ENCODE results near the gene MARVELD1.
"Not testable (repeated sequence)": the region's sequence is repeated elsewhere in the genome, so short reads cannot be mapped to it uniquely, and the experiment has no call there.

The MARVELD1 gene

DNA sequence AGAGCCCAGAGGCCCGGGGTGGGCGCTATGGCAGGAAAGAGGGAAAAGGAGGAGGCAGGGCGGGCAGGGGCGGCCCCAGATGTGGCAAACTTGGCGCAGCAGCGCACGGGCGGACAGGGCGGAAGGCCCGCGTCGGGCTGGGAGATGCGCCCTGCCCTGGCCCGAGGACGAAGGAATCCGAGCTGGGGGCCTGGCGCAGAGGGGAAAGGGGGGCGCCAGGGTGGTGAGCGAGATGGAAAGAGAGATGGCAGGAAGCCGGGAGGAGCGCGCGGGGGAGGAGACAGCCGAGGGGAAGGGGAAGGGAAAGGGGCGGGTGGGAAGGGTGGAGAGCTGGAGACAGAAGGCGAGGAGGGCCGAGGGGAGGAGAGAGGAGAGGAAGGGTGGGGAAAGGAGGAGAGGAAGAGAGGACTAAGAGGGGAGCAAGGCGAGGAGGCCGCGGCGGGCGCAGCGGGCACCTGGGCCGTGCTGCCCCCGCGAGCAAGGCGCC lies at the start of gene MARVELD1:
Gene MARVELD1 (plus strand): TSS at position 392 of the 487 bp plus-strand sequence. CDS start 147 bp downstream, outside the sequence.
- no peak for DNase-seq (ENCODE audit: low spot score)

DNA sequence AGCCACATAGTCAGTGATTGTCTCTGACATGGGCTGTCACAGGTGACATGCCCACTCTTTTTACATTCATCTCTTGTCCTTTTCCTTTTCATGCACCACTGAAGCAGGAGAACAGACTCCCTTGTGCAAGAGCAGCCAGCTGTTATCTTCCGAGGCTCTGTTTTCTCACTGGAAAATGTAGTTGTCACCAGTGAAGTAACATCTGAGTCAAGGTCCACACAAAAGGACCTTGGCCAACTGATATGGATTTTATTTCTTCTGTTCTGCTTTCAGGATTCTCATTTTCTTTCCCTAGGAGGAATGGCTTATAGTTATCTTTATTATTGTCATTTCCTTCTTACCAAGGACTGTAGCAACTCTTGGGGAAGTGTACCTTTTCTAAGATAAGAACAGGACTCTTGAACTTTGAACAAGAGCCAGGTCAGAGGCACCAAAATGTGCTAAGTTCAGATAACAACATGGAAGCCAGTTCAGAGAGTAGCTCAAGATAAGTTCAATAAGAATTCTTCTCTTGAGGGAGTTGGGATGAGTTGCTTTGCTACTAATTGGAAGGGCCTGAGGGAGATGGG lies 49.2 kb upstream of the MARVELD1 start:
- DNase-seq (ENCODE audit: low spot score), result no peak

DNA sequence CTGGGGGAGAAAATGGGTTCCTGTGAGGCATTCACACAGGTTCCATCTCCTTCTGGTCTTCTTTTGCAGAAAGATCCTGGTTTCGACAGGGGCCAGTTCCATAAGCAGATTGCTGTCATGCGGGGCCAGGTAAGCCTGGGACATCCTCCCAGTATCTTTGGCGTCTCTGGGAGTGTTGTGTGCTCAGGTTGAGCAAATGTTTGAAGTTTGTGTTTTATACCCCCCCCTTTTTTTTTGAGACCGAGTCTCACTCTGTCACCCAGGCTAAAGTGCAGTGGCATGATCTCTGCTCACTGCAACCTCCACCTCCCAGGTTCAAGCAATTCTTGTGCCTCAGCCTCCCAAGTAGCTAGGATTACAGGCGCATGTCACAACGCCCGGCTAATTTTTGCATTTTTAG lies 46.5 kb upstream of the MARVELD1 start:
- no peak for DNase-seq (ENCODE audit: low spot score)

DNA sequence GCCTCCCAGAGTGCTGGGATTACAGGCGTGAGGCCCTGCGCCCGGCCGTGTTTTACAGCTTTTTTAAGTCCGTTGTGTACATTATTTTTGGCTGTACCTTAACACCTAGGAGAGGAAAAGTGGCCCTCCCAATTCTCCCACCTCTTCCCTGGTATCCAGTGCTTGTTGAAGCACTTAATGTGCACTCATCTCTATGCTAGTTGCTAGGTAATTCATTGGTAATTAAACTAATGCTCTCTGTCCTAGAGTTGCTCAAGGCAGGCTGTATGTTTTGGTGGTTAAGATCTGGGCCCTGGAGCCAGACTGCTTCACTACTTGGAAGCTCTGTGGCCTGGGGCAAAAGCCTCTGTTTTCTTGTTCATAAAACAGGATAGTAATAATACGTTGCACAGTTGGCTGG lies 46.1 kb upstream of the MARVELD1 start:
- no peak for DNase-seq (ENCODE audit: low spot score)

DNA sequence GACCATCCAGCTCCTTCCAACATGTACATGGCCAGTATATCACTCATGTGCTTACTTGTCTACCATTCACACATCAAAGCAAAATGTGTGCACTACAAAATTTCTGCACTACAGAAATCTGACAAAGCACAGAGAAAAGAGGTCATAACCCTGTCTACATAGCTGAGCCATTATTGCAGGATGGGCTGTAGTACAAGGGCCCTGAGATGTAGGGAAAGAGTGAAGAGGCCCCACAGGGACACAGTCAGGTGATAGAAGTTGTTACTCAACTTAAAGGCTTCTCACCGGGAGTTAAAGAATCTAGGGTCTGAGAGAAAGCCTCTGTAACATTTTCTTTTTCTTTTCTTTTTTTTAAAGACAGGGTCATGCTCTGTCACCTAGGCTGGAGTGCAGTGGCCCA lies 44.0 kb upstream of the MARVELD1 start:
- no peak for DNase-seq (ENCODE audit: low spot score)

DNA sequence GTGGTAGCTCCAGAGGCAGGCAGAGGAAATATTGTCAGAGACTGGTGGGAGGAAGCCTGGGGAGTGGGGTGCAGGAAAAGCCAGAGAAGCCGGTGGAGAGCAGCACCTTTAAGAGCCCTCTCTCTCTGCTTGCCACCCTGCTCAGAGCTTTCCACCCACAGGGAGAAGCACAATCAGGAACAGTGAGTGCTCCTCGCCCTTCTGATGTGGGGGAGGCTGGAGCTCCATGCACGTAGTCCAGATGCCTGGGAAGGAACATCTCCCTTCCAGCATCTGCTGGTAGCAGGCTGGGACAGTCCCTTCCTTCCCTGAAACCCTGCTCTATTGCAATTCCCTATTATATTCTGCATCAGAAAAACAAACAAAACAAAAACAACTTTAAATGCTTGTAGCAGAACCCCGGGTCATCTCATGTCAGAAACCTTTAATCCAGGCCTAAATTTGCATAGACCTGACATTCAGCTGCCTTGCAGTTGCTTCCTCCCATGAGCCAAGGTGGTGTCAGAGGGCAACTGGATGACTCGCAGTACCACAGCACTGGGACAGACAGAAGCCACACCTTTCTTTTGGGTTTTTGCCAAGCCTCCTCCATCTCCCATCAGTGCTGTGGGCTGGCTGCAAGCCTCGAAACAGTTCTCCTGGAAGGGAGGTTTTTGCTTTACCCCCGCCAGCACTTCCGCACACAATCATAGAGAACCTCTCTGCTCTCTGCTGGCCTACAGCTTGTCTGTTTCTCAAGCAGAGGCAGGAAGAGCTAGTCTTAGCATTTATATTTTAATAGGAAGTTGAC lies 39.6 kb upstream of the MARVELD1 start:
- DNase-seq (ENCODE audit: low spot score), result peak; percentile 18

DNA sequence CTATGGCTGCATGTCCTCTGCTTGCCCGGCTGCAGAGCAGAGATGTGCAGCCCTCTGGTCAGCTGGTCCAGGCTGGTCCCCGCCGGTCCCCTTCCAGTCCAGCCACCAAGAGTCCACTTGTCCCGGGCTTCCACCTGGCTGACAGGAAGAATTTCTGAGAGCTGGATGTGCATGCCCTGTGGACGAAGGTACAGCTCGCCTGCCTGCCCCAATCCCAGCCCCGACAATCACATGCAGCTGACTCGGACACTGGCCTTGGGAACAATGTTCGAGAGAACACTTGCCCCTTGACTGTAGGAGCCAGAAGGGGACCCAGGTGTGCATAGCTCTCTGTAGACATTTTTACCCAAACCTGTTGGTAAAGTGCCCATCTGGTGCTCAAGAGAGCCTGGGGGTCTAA lies 38.3 kb upstream of the MARVELD1 start:
- no peak for DNase-seq (ENCODE audit: low spot score)

DNA sequence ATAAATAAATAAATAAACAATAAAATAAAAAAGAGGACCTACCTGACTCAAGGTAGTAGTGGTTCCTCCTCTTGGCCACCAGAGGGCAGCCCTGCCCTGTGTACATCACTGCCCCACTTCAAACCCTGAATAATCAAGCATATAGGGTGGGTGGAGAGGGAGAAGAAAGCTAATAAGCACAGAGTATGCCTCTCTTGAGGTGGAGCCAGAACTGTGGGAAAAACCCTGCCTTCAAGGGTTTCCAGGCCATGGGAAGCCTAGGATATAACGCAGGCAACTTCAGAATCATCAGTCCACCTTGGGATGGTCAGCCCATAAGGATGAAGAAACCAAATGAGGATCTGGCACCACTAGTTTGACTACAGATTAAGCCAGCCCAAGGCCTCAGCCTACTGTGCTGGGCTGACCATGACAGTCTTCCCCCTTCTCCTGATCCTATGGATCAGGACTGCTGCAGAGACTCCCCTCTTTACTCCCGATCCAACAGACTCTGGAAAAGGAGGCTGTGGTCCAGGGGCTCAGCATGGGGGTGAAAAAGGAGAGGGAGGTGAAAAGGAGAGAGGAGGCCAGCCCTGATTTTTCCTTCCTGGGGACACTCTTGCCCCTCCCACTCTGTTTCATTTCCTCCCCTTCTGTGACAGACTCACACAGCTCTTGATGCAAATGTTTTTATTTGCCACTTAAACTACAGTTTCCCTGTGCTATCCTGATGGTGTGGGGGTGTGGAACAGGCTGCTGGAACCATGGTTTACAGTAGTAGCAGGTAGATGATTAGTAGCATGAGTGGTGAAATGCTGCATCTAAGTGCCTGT lies 36.6 kb upstream of the MARVELD1 start:
- peak; percentile 38 for DNase-seq (ENCODE audit: low spot score)

DNA sequence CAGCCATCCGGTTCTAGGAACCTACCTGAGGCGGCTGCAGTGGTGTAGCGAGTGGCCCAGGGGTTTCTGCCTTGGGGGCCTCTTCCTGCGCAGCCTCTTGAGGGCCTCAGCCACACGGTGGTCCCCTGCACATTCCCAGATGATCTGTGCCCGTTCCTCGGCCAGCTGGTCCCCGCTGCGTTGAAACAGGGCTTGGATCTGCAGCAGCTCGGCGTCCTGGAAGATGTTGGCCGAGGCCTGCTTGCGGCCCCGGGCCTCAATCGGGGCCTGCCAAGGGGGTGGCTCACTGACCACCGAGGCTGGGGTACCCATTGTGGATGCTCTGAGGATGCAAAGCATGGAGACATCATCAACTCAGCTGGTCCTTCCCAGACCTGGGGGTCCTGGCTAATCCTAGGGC lies 33.9 kb upstream of the MARVELD1 start:
- no peak for DNase-seq (ENCODE audit: low spot score)

DNA sequence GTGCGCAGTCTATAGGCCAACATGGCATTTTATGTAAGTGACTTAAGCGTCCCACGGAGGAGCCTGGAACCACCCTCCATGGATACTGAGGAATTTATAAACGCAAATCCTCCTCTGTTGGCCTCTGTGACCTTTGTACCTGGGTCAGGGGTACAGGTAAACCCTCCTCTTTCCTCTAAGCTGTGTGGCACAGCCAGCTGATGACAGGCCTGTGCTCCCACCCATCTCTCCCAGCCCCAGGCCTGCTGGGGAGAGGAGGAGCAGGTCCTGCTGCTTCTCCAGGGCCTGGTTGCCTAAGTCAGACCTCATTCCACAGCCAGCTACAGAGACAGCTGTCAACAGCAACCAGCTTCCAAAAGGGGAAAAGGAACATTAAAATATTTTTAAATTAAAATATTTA lies 31.5 kb upstream of the MARVELD1 start:
- DNase-seq (ENCODE audit: low spot score), result no peak

DNA sequence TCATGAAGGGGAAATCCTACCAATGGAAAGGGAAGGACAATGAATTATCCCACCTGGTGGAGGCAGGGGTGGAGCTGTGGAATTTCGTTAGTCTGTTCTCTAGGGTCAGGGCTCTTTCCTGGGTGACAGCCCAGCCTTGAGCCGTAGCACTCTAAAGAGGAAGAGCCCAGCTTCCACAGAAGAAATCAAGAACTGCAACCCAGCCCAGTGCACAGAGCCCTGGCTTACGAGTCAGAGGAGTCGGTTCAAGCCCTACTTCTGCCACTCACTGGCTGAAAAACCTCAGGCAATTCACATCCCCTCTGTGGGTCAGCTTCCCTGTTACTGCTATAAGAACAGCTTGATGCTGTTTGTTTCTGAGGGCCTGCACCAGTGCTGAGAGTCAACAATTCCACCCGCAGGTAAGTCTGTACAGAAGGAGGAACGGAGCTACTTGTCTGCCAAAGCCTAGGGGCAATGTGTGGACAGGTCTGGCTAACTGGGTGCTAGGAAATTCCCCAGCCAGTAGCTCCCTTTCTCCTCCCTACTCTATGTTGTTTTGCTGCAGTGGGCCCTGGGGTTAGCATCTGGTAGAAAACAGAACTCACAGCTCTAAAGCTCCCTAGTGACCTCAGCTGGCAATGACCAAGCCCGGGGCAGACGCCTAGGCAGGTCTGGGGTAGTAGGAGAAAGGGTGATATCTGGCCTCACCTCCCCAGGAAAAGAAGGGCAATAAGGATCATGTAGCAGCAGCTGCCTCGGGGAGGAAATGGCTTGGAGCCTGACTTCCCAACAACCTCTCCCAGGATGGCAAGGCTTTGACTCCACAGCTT lies 29.8 kb upstream of the MARVELD1 start:
- DNase-seq (ENCODE audit: low spot score), result no peak

DNA sequence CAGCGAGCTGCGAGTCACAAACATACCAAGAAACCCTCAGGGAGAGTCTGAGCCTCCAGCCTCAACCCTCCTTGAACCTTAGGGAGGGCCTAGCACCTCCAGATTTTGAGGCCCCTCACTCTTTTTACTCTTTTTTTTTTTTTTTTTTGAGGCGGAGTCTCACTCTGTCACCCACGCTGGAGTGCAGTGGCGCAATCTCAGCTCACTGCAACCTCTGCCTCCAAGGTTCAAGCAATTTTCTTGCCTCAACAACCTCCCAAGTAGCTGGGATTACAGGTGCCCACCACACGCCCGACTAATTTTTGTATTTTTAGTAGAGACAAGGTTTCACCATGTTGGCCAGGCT lies 29.2 kb upstream of the MARVELD1 start:
- DNase-seq (ENCODE audit: low spot score), result not testable (repeated sequence)

DNA sequence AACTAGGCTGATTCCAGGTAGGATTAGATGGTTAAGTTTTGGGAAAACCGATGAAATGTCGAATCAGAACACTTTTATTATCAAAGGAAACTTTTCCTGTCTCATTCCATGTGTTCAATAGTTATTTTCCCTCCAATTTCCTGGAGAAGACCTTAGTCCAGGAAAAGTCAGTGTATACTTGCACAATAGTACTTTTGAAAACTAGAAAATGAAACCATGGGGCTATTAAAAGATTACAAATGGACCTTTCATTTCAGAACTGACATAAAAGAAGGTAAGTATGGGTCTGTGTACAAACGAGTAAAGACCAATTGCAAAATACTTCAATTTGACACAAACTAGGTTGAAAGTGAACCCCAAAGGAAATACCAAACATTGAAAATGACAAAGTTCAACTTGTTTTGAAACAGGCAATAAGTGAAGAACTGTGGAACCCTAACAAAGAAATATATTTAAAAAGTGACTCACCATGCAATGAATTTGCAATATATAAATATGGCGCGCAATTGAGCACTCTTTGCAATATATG lies 28.6 kb upstream of the MARVELD1 start:
- no peak for DNase-seq (ENCODE audit: low spot score)

DNA sequence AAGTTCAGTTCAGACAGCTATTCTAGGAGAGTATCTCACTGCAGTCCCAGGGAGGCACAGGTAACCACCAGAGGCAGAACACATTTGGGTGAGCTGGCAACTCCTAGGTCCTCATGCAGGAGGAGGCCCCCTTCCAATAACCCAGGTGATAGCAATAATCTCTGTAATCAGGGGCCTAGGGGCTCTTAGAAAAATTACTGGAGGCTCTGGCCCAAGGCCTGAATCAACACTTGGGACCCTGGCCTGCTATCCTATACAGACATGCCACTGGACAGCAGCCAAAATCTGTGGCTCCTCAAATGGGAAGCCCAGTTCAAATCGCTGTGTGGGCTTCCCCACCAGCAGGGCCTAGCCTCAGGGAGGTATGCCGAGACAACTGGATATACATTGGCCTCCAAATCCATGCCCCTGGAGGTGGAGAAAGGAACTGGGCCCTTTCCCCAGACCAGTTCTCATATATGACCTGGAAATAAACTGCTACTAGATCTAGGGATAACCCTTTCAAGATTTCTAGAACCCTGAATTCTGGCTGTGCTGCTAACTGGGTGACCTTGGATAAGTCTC lies 28.1 kb upstream of the MARVELD1 start:
- DNase-seq (ENCODE audit: low spot score), result no peak

DNA sequence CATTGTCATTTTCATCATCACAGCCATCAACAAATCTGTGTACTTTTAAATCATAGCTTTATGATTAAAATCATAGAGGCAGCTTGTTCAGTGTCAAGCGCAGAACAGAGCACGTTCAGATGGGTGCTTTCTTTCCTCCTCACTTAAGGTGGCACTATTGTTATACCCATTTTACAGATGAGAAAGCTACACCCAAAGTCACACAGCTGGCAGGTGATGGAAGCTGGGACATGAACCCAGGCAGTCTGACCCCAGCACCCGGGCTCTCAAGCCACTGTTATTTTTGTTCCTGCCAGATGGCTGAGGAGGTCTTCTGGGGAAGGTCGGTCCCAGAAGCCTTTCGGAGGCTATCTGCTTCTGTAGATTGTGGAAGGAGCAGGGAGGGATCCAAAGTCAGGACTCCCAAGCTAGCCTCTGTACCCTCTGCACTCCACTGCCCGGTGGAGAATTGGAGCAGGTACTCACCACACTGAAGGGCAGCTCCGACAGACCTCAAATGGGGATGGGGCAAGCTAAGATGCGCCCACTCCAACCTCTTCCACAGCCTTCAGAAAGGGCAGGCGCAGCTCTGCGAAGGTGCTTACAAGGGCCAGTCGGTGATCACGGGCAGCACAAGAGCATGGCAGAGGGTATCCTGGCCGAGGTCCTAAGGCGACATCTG lies 27.1 kb upstream of the MARVELD1 start:
- DNase-seq (ENCODE audit: low spot score), result peak; percentile 33

DNA sequence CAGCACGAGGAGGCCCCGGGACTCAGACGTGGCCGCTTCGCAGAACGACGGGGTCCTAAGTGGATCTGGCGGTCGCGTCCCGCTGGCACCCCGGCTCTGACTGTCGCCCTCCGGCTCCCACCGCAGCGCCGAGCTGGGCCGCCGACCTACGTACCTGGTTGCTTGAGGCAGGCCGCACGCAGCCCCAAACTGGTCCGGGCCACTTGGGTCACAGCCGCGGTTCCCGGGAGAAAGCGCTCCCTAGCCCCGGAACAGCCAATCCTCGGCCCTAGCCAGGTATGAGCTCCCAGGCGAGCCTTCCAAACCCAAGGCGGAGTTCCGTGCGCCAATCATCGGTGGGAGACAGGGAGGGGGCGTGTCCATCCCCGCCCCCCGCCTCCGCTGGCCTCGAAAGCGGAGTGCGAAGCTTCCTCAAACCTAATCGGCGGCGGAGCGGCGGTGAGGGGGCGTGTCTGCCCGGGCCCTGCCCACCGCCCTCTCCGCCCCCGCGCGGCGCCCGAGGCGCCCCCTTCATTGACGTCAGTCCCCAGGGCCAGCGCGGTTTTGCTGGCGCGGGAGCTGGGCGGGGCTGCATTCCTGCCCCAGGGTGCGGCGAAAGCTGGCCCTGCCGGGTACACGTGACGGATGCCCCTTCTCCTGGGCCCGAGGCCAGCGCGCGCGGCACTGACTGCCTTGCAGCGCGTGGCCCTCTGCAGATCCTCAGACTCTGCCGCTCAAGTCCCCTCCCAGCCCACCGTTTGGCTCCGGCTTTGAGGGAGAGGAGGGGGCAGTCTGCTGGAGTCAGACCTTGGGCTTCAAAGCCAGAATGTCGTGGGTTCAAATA lies 26.4 kb upstream of the MARVELD1 start, which contains the start of gene AVPI1:
Gene AVPI1 (minus strand): TSS at position 280 of the 823 bp plus-strand sequence. CDS start 7,336 bp downstream, outside the sequence.
- peak; percentile 92 for DNase-seq (ENCODE audit: low spot score)

DNA sequence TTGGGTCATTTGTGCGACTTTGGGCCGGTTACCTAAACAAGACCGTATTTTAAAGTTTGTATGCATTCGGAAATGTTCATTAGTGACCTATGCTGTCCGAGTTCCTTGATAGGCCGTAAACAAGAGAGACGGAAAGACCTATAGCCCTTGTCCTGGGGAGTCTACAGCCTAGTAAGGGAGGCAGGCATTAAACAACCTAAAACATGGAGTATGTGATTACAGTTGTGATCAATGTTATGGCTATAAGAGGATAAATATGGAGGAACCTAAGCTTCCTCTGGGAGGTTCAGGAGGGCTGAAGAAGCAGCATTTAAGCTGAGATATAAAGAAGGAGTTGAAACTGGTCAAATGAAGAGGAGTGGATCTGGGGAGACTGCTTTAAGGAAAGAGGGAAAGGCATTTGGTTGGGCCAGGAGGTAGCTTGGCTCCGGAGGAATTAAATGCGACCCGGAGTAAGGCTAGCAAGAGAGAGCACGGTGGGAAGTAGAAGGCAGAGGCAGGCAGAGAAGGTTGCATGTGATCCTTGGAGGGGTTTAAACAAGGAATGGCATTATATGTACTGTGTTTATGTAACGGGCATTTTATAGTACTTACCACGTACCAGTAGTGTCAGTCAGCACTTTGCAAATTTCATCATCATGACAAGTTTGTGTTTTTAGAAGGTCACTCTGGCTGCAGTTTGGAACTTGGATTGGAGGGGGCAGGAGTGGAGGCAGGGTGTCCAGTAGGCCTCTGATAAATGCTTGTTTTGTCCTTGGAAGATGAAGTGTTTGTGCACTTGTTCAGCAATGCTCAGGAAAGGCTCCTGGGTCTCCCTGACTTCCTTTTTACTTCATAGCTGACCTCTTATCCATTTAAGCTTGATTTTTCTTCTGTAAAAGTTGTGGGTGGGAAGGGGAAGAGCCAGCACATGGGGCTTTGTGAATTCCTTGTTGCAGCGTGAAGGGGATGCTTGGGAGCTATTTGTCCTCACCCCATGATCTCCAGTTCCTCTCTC lies 25.4 kb upstream of the MARVELD1 start:
- DNase-seq (ENCODE audit: low spot score), result no peak

DNA sequence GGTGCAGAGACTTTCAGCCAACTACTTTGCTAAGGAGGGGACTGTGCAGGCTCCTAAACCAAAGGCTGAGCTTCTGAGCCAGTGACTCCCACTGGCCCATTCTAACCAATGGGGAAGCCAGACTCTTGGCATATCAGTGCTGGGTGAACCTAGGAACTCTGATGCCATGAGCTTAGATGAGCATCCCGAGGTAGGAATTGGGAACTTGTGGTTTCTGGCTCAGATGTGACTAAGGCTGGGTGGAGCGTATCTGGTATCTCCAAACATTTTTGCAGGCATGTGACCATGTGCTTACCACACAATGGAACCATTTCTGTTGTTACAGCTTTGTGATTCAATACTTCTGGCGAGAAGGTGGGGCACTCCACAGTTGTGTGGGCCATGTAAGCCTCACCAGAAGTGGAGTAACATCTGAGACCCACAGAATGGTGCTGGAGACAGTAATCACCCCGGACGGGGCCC lies 23.9 kb upstream of the MARVELD1 start:
- DNase-seq (ENCODE audit: low spot score), result no peak

All from activated CD4-positive, alpha-beta T cell treated with anti-CD3 and anti-CD28 coated beads, Interleukin-2, Interleukin-4, amounts not matched to agents 100 ng/mL and 50 ng/mL, durations not matched to agents 16 hours and 8 hours (primary cell).